Suppressor macrophage (primary cell): ENCODE data around the gene ADAMTS17.
"Not testable (repeated sequence)": the region's sequence is repeated elsewhere in the genome, so short reads cannot be mapped to it uniquely, and the experiment has no call there.

ENCODE experiments used
- DNase-seq, 4 experiments: peaks; one replicate each; pipeline ENCODE4 v3.0.0-alpha.2; 2020 to 2022

ADAMTS17 gene

DNA sequence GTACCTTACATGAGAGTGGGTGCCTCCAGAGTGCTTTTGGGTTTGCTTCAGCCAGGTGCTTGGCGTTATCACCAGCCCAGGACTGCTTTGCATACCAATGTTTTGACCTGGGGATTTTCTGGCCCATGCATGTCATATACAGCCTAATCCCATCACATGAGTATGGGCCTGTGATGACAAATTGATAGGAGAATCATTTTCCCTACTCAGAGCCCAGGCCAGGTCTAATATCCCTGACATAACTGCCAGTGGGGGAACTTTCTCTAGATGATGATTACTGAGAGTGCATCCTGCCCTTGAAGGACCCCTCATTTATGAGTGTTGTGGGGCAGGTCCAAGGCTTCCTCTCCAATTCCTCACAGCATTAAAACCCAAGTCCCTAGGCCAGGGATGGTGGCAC lies 411.1 kb downstream of the ADAMTS17 start:
- no peak for DNase-seq

- DNase-seq = no peak
Observed at GRCh38 chr15:99929266-99929665, 412.5 kb downstream of the ADAMTS17 start.

DNA sequence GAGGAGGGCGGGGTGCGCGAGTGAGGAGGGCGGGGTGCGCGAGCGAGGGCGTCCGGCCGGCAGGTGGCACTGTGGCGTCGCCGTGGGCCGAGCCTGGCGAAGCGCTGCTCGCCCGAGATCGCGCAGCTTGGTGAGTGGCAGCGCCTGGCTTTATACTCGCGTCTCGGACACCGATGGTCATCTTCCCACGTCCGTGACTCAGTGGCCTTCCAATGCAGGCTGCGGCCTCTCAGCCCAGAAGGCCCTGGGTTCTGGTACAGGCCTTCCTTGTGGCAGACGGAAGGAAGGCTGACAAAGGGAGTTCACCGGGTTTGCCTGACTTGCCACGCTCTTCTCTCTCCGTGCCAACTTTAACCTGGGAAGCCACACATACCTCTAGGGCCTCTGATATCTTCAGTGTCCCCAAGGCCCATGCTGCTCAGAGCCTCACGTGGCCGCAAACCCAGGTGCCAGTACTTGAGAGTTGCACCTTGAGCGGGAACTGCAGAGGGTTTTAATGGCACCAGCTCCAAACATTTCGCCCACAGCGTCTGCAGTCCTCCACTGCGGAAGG lies 413.3 kb downstream of the ADAMTS17 start:
- peak; percentile 78 to 93 (median 86) for DNase-seq

DNA sequence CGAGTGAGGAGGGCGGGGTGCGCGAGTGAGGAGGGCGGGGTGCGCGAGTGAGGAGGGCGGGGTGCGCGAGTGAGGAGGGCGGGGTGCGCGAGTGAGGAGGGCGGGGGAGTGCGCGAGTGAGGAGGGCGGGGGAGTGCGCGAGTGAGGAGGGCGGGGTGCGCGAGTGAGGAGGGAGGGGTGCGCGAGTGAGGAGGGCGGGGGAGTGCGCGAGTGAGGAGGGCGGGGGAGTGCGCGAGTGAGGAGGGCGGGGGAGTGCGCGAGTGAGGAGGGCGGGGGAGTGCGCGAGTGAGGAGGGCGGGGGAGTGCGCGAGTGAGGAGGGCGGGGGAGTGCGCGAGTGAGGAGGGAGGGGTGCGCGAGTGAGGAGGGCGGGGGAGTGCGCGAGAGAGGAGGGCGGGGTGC lies 415.2 kb downstream of the ADAMTS17 start:
- not testable (repeated sequence) for DNase-seq

DNA sequence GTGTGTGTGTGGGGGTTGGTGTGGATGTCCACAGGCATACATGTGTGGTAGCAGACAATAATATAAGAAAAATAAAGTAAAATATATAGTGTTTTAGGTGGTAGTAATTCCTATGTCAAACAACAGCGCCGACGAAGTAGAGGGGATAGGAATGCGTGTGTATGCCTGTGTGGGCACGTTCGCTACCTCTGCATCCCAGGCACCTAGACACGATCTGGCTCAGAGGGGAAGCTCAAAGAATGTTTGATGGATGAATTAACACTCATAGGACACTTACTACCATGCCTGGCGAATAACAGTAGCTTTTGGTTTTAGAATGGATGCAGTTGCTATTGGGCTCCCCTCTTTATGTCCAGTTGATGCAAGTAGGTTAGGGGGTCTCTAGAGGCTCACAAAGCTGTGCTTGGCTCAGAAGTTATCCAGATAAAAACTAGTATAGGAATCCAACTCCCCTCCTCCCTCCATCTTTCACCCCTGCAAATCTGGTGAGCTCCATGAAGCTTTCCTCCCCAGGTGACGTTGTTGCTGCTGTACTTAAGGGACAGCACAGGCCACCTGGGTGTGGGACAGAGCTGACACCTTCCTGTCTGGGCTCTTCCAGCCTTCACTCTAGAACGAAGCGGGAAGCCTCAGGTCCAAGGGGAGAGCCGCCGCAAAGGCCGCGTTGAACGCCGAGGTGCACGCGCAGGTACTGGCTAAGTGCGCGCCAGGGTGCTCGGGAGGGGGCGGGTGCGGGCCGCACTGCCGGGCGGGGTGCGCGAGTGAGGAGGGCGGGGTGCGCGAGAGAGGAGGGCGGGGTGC lies 415.9 kb downstream of the ADAMTS17 start:
- peak; percentile 8 to 68 (median 45) for DNase-seq

GRCh38 chr15:99923711-99924110 lies 418.1 kb downstream of the ADAMTS17 start:
- no peak for DNase-seq
